GM21447 (cell line): ENCODE results near the gene HIRA.
"Not testable (repeated sequence)": the region's sequence is repeated elsewhere in the genome, so short reads cannot be mapped to it uniquely, and the experiment has no call there.

ENCODE experiments used
- ATAC-seq: cut with Tn5 transposase; IDR thresholded peaks from one replicate; pipeline ENCODE4 v1.9.1; 2021; ENCODE audit not compliant: unreplicated experiment

Gene HIRA

GRCh38 chr22:19386248-19386647 is 45.3 kb downstream of the HIRA start:
- no peak for ATAC-seq

GRCh38 chr22:19385221-19385906 is 46.2 kb downstream of the HIRA start:
- no peak for ATAC-seq

GRCh38 chr22:19383292-19383691 is 48.2 kb downstream of the HIRA start:
- no peak for ATAC-seq

- no peak for ATAC-seq
Observed at GRCh38 chr22:19382240-19382639, 49.3 kb downstream of the HIRA start.

GRCh38 chr22:19378344-19378674 is 53.2 kb downstream of the HIRA start:
- no peak for ATAC-seq

GRCh38 chr22:19377565-19378343 is 53.8 kb downstream of the HIRA start:
- no peak for ATAC-seq

- no peak for ATAC-seq
Observed at GRCh38 chr22:19376971-19377370, 54.6 kb downstream of the HIRA start.

- no peak for ATAC-seq
Observed at GRCh38 chr22:19376247-19376646, 55.3 kb downstream of the HIRA start.

- ATAC-seq: no peak
Observed at GRCh38 chr22:19375435-19375834, 56.1 kb downstream of the HIRA start.

GRCh38 chr22:19374410-19374809 is 57.1 kb downstream of the HIRA start:
- ATAC-seq: no peak

- no peak for ATAC-seq
Observed at GRCh38 chr22:19373450-19373849, 58.1 kb downstream of the HIRA start.

- no peak for ATAC-seq
Observed at GRCh38 chr22:19371893-19372292, 59.6 kb downstream of the HIRA start.

GRCh38 chr22:19368876-19369275 is 62.7 kb downstream of the HIRA start:
- ATAC-seq: no peak

GRCh38 chr22:19367763-19368367 is 63.7 kb downstream of the HIRA start:
- ATAC-seq: no peak

- ATAC-seq: not testable (repeated sequence)
Observed at GRCh38 chr22:19363541-19363940, 68.0 kb downstream of the HIRA start.

- peak; percentile 83 for ATAC-seq
Observed at GRCh38 chr22:19361501-19362103, 69.9 kb downstream of the HIRA start.

GRCh38 chr22:19360862-19361261 is 70.7 kb downstream of the HIRA start:
- no peak for ATAC-seq

- no peak for ATAC-seq
Observed at GRCh38 chr22:19360300-19360792, 71.2 kb downstream of the HIRA start.

- no peak for ATAC-seq
Observed at GRCh38 chr22:19359554-19360299, 71.8 kb downstream of the HIRA start.

GRCh38 chr22:19358703-19359553 is 72.6 kb downstream of the HIRA start:
- no peak for ATAC-seq
